ENCODE data around the gene STK32B.

DNA sequence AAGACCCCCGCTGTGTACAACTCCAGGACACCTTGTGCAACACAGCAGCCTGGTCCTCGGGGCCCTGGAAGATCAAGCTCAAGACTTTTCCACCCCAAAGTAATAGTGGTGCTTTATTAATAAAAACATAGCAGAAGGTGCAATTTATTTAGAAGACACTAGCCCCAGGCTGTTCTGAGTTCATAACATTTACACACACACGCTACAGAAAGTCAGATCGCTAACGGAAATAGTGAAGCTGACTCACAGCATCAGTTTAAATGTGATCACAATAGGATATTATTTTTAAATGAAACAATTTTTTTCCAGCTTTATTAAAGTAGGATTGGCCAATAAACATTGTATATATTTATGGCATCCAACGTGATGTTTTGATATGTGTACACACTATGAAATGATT, 141.0 kb downstream of the STK32B start:
- TF ChIP-seq, protein P1, sequence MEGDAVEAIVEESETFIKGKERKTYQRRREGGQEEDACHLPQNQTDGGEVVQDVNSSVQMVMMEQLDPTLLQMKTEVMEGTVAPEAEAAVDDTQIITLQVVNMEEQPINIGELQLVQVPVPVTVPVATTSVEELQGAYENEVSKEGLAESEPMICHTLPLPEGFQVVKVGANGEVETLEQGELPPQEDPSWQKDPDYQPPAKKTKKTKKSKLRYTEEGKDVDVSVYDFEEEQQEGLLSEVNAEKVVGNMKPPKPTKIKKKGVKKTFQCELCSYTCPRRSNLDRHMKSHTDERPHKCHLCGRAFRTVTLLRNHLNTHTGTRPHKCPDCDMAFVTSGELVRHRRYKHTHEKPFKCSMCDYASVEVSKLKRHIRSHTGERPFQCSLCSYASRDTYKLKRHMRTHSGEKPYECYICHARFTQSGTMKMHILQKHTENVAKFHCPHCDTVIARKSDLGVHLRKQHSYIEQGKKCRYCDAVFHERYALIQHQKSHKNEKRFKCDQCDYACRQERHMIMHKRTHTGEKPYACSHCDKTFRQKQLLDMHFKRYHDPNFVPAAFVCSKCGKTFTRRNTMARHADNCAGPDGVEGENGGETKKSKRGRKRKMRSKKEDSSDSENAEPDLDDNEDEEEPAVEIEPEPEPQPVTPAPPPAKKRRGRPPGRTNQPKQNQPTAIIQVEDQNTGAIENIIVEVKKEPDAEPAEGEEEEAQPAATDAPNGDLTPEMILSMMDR (IDR thresholded peaks at IDR 0.05), result no peak
- TF ChIP-seq POLR2A (IDR thresholded peaks at IDR 0.05), result no peak
- no peak for TF ChIP-seq POLR2AphosphoS5 (IDR thresholded peaks at IDR 0.05)

Data from stomach (tissue), 4 donors.